NCI-H2107 treated with DMSO at 0.1 percent for 48 hours (cell line): ENCODE data around the gene SLC9A9.

Source experiments
- DNase-seq: peaks from one replicate; lab custom pipeline; 2025; ENCODE audit not compliant: unreplicated experiment; lab: John Stamatoyannopoulos, UW

SLC9A9 gene

DNA sequence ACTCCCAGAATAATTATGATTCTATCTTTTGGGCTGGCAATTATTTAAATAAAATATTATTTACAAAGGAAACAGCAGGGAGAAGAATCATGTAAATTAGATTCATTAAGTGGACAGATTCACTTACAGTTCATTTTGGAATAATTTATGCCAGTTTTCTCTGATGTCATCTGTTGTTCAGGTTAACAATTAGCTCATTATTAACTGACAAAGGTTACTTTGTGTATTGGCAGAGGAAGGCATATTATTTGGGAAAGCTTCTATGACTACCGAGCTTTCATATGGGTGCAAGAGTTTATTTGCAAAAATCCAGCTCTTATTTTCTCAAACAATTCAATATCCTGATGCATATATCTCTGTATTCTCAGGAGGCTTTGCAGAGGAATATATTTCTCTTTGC lies 504.3 kb downstream of the SLC9A9 start:
- DNase-seq = no peak

DNA sequence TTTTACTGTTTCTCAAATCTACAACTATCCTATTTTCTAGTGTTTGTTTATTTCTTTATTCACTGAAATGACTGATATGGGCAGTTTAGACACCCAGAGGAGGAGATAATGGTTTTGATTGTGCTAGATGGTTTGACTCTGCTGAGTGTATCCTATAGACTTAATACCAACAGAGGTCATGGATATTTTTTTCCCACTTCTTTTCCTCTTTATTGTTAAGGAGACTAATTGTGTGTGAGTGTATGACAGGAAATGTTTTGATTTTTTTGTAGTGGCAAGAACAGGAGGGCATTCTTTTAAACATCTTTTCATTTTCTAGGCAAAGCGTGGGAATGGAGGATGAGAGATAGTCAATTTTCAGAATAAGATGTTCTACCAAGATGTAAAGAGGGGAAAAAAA lies 505.2 kb downstream of the SLC9A9 start:
- DNase-seq = no peak

DNA sequence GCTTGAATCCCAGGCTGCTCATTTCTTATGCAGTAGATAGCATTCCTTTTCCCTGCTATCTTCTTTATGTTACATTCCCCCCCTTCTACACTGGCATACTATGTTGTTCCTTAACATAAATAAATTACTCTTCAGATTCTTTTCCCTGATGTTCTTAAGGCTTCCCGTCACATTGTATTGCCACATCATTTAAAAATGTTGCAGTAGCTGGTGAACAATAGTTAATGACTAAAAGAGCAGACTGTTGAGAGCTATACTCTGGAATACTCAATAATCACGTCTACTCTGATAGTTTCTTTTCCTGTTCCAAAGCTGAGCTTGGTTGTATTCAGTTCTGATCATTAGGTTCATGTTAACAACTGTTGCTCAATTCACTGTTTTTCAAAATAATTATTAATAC lies 508.8 kb downstream of the SLC9A9 start:
- no peak for DNase-seq

DNA sequence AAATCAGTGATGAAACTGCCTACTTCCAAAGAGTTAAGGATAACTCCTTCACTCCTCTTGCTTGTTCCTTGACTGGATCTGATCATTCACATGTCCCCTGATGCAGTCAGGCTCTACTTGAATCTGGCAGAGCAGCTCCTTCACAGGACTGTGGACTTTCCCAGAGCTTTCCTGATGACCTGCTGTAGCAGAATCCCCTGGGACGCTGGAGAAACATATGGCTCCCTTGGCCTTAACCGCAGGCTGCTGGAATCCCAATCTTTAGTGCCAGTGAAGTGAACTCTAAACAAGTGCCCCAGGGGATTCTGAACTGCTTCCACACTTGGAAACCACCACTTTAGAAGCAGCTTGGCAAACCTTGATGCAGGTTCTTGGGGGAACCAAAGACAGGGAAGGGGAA lies 510.9 kb downstream of the SLC9A9 start:
- peak; percentile 86 for DNase-seq

DNA sequence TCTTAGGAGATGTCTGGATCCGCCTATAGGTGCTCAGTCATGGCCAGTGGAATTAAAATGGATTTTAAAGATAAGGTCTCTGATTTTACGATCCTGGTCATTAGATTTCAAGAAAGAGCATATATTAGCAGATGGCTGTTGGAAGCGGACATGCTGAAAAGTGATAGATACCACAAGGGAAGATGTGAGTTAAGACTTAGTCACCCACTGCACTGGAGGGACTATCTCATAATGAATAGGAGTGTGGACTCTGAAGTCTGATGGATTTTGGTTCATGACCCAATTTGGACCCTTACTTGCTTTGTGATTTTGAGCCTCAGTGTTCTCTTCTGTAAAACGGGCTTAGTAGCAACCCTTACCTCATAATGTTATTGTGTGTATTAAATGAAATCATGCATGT lies 514.0 kb downstream of the SLC9A9 start:
- no peak for DNase-seq

DNA sequence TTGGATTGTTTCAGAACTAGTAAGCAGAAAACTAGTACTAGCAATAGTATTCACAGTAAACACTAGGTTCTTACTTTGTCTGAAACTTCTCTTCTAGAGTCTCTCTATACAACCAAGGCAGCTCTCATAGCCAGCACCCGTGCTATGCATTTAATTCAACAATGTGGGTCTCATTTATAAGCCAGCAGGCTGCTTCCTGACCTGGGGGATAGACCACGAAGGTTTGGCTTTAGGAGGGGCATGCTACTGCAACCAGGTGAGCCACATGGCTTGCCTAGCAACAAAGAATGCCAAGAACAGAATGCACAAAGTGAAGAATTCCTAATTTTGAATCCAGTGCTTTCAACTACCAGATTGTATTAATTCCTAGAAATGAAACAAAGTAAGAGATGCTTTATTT lies 514.9 kb downstream of the SLC9A9 start:
- DNase-seq = no peak

DNA sequence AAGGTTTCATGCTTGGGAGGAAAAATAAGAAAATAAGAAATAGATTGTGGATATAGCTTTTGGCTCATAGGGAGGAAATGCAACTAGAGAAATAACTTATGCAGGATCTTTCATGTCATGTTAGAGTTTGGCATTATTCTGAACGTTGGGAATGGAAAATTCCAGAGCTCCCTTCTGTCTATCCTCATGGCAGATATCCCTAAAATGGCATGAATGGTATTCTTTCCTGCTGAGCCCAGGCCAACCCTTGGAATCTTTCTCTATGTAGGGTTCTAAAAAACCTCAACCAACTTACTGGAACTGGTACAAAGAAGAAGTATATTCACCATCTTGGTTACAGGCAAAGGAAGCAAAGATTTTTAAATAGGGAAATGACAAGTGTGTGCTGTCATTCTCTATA lies 516.2 kb downstream of the SLC9A9 start:
- no peak for DNase-seq

DNA sequence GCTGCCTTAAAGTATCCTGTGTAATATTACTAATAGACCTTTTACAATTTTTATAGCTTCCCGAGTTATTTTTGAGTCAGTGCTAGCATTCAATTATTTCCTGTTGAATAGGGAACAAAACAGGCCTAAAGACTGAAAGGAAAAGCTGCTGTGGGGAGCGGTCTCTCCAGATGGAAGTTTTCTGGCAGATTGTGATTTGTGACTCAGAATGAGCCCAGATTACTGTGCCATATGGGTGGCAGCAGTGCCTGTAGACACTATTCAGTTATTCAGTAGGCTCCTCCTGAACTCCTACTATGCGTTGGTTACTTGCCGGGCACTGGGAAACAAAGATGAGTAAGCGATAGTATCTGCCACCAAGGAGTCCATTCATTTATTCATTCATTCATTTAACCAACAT lies 516.9 kb downstream of the SLC9A9 start:
- DNase-seq = no peak

DNA sequence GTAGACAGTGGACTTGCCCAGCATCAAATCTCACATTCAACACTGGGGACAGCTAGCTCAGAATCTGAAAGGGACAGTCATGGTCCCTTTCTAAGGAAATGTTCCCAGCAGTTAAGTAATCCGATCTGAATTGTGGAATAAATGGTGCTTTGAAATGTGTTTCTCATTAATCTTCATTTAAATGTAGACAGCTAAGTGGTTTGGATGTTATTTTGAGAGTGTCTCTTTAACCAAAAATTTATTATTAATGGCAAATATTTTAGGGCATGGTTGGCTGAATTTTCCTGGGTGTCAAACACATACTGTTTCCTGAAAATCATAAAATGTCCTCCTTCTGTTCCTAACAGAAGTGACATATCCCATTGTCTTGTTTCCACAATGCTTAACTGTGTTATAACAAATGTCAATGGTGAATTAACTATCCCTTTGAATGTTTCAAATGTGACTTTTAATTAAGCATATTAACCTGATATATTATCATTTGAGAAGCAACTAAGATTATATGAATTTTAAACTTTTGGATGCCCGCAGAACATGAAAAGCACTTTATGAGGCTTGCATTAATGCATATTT lies 517.9 kb downstream of the SLC9A9 start:
- no peak for DNase-seq

DNA sequence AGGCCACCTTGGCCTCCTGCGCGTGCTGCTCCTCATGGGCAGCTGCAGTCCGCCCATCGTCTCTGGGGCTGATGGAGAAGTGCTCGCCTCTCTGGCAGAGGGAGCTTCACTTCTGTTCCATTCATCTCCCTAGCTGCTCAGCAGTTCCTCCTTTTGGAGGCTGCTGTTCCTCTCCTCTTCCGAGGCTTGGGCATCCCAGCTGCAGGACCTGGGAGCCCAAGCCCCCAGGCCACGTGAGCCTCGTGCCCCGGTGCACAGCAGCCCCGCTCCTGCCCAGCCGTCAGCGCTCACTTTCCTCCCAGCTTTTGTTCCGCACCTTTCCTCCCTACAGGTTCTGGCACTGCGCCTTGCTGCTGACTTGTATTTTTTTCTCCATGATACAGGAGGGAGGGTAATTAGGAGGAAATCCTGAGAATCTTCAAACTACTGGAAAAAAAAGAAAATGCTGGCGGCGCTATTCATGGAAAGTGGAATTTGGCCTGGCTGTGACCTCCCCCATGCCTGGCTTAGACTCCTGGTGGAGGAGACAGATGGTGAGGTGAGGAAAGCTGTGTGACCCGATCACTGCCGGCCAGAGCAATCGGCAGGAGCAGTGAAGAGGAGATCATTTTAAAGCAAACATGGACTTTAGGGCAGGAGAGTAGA lies 518.6 kb downstream of the SLC9A9 start:
- no peak for DNase-seq

DNA sequence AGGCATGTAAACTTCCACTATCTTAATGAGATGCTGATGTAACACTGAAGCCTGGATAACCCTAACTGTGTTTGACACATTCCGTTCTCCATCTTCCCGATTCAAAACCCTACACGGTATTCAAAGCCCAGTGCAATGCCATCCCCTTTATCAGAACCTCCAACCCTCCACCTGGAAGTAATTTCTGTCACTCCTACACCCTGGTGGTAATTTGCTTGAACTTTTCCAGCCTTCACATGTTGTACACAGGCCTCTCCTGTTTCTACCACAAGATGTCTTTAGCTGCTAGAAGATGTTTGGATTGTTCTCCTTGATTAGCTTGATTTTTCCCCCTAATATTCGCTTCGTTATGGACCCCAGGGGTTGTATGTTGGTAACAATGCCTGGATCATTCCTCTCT lies 519.8 kb downstream of the SLC9A9 start:
- no peak for DNase-seq

DNA sequence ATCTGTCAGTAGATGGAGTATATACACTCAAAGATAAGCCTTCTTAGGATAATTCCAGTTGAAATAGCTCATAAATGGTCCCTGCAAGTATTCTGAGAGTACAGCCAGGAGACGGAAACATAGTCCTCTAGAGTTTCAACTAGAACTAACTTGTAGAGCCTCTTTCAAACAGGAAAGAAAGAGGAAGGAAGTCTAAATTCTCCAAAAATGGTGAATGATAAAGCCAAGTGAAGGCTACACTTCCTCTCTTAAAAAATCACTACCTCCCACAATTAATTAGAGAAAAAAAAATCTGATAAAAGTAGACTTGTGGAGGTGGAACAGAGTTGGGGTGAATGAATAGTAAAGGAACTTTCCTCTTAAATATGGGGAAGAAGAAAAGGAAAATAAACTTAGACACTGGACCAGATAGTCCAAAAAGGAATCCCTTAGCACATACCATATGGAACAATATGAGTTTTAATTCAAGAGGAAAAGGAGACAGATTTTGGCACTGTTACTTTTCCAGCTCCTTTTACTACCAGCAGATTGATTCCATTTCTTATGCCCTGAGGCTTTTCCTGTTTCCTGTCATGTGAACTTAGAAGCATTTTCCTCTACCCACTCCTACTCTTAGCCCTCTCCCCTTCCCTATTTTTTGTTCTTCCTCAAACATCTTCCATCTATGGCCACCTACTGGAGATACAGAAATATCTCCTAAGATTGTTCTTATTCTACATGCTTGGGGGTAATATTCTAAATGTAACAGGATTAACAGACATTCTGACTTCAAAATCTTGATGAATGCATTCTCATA lies 521.1 kb downstream of the SLC9A9 start:
- DNase-seq = no peak

DNA sequence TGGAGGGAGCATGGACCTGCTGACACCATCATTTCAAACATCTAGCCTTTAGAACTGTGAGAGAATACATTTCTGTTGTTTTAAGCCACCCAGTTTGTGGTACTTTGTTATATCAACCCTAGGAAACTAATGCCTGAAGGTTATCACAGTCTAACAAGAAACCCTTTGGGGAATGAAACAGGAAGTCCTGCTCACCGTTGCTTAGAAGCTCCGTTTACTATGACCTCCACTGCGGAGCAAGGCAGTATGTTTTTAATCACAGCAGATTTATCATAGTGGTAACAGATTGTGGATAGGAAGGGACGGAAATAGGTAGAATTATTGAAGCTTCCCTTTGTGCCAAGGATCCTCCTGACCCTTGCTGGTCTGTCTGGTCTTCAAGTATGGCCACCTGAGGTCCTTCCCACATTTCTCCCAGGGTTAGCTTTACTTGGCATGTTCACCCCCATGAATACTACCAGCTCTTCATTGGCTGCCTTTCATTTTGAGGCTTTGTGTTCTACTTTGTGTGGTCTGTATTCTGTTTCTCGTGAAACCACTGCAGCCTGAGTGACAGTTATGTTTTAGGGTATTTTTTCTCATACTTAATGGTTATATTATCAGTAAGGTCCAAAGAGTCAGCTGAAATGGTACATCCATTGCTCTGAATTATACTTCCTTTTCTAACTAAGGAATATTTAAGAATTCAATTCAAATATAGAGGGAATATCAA lies 527.1 kb downstream of the SLC9A9 start:
- DNase-seq = no peak

DNA sequence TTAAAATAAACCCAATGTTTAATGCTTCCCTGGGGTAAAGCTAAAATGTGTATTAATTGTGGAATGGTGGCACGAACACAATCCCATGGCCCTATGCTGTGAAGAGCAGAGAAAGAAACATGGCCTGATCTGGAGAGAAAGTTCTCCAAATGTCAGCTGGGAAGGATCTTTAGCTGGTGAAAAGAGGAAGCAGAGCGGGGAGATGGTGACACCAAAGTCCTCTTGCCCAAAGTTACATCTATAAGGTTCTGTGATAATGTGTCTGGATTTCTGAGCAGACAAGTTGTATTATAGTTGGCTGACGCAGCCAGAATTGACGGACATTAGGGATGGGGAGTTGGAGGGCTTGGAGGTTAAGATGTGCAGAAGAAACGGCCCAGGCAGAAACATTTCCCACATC lies 532.5 kb downstream of the SLC9A9 start:
- no peak for DNase-seq

DNA sequence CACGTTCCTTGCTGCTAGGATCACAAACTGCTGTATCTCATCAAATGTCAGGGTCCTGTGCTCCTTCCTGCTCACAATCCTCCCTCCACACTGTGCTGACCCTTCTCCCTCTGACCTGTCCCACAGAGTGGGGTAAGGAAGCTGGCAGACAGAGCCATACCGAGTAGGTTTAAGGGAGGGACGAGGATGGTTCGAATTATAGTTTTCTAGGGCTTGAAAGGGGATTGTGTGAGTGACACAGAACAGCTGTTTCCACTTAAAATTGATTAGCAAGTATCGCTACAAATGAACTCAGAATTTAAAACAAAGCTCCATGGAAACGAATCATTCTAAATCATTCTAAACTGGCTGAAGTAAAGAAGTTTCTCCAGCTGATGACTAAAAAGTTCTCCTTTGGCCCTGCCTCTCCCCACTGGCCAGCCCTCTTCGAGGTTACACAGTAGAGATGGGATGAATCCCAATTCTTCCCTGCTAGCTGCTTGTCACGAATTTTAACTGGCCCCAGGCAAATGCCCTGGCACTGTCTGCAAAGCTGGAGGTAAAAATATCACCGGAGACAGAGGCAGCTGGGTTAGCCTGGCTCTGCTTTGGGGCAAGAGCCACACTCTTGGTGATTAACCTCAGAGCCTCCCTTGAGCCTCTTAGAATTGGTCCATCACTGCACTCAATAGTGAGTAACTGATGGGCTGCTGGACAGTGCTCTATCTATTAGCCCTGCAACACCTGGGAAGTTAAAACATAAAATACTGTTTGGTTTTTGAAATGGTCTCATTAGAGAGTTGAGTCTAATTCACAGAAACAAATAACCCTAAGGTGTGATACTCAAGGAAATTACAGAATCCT lies 533.8 kb downstream of the SLC9A9 start:
- DNase-seq = no peak

DNA sequence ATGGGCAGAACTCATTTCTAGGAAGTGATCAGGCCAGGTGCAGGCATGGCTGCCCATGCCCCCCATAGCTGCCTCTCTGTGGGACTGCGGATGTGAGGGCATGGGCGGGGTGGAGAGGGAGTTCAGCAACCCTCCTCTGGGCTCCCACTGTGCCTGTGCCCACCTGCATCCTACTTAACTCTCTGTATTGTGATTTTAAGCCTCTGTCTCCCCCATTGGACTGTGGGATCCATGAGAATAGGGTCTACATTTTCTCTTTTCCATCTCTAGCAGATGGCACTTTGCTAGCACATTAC lies 534.4 kb downstream of the SLC9A9 start:
- no peak for DNase-seq

DNA sequence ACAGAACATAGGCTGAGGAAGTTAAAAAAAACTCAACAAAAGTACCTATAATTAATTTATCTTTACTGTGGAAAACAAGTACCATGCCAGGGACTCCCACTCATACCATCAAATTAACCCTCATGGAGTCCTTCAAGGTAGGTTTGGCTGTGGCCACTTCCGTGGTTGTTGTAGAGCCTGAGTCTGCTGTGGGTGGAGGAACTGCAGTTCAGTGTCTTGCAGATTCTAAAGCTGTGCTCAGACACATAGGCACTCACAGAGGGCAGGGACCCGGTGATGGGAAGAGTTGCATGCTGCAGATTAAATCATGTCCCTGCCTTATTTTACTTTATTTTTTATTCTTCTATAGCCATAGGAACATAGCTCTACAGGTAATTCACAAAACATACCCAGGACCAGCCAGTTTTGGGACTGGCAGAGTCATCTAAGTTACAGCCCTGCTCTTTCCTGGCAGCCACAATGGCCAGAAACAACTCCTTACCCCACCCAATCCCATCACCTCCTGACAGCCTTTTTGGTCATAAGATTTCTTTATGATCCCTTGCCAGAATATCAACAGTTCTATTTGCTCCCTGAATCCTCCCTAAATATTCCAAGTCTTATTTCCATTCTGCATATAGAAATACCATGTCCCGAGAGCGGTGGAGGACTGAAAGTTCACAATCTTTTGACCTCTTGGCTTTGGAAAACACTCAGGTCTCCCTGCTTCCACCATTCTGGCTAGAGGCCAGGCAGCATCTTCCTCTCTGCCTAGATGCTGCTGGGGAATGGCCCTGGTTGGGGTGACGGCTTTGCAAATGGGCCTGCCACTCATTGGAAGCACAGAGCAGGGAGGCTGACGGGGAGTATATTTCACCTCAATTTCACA lies 535.0 kb downstream of the SLC9A9 start:
- no peak for DNase-seq

DNA sequence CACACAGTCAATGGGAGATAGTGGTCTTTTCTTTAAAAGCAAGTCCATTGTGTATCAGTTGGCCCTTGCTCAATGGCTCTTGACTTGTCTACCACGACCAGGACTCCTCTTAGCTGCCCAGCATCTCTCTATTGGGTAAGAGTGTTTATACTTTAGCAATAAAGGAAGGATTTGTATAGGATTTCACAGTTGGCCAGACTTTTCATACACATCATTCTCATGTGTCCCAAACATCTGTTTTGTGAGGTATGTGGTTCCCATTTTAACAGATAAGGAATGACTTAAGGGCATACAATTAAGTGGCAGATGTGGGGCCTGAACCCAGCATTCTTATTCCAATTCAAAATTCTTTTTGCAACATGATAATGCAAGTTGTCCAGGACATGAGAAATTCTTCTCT lies 537.2 kb downstream of the SLC9A9 start:
- DNase-seq = no peak

DNA sequence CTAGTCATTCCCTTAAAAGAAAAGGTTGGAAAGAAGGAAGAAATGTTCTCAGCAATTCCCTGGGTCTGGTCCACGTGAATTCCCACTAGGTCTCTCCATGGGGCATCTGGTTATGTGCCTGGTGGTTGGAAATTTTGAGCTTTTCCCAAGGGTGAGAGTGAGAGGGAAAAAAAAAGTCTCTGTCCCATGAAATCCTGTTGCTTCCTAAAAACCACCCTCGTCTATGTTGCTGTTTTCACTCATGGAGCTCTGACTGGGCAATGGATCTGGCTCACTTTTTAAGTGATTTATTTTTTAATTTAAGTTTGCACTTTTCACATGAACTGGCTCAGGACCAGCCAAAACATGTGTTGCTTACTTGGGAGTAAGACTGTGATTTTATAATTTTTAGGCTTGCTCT lies 538.6 kb downstream of the SLC9A9 start:
- no peak for DNase-seq

DNA sequence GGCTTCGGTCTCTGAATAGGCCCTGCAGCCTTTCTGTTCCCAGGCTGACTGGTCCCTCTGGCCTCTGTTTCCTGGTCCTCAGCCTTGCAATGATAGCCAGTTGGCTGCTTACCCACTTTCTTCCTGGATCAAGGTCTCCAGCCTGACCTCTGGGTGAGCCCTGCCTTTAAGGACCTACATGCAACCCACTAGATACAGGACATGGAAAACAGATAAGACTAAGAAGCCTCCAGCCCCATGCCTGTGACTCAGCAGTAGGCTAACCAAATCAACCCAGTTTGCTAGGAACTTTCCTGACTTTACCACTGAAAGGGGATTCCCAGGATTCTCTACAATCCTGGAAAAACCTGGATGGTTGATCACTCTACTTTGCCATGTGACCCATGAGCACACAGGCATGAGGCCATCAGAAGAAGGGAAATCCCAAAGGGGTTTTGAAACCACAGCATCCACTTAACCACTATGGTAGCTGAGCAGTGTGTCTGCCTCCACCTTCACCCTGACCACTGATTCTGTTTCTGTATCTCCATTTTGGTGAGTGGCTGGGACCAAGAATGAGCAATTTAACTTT lies 540.6 kb downstream of the SLC9A9 start:
- no peak for DNase-seq
